NCI-H146 (cell line): ENCODE measurements around the gene MTRF1.
A peak's percentile ranks its signal among the peaks of the same experiment; 100 is the strongest.
"Not testable (repeated sequence)": the region's sequence is repeated elsewhere in the genome, so short reads cannot be mapped to it uniquely, and the experiment has no call there.

ENCODE experiments used
- DNase-seq: peaks from one replicate; lab custom pipeline; 2025; lab: John Stamatoyannopoulos, UW

The MTRF1 gene

GRCh38 chr13:41279156-41279555, 15.8 kb upstream of the MTRF1 start:
- not testable (repeated sequence) for DNase-seq

- DNase-seq, result no peak
These were observed 13.4 kb upstream of the MTRF1 start for GRCh38 chr13:41276824-41277223.

GRCh38 chr13:41274881-41275280, 11.5 kb upstream of the MTRF1 start:
- DNase-seq, result no peak

- no peak for DNase-seq
These were observed 10.6 kb upstream of the MTRF1 start for GRCh38 chr13:41273831-41274441.

- no peak for DNase-seq
These were observed 8.3 kb upstream of the MTRF1 start for GRCh38 chr13:41271456-41272285.

- no peak for DNase-seq
These were observed 5.4 kb upstream of the MTRF1 start for GRCh38 chr13:41268764-41269163.

GRCh38 chr13:41267106-41267505, 3.7 kb upstream of the MTRF1 start:
- no peak for DNase-seq

GRCh38 chr13:41259875-41260501, 3.4 kb downstream of the MTRF1 start:
- DNase-seq, result no peak

- DNase-seq, result no peak
These were observed 5.8 kb downstream of the MTRF1 start for GRCh38 chr13:41257535-41257934.

GRCh38 chr13:41254902-41255301, 8.5 kb downstream of the MTRF1 start:
- no peak for DNase-seq

- DNase-seq, result no peak
These were observed 12.4 kb downstream of the MTRF1 start for GRCh38 chr13:41250993-41251392.

- no peak for DNase-seq
These were observed 16.3 kb downstream of the MTRF1 start for GRCh38 chr13:41246969-41247680.

GRCh38 chr13:41244556-41244955, 18.8 kb downstream of the MTRF1 start:
- no peak for DNase-seq

GRCh38 chr13:41241626-41242025, 21.8 kb downstream of the MTRF1 start:
- DNase-seq, result no peak

- no peak for DNase-seq
These were observed 27.0 kb downstream of the MTRF1 start for GRCh38 chr13:41236369-41236768.

GRCh38 chr13:41232578-41233480, 30.5 kb downstream of the MTRF1 start:
- no peak for DNase-seq

GRCh38 chr13:41231786-41232185, 31.6 kb downstream of the MTRF1 start:
- DNase-seq, result peak; percentile 4

- no peak for DNase-seq
These were observed 32.2 kb downstream of the MTRF1 start for GRCh38 chr13:41231025-41231677.

- DNase-seq, result no peak
These were observed 34.0 kb downstream of the MTRF1 start for GRCh38 chr13:41229356-41229755.

GRCh38 chr13:41224113-41225110, 39.0 kb downstream of the MTRF1 start:
- DNase-seq, result no peak
